Measurements from ENCODE around the gene PBX4.
"Not testable (repeated sequence)": the region's sequence is repeated elsewhere in the genome, so short reads cannot be mapped to it uniquely, and the experiment has no call there.

PBX4 gene

DNA sequence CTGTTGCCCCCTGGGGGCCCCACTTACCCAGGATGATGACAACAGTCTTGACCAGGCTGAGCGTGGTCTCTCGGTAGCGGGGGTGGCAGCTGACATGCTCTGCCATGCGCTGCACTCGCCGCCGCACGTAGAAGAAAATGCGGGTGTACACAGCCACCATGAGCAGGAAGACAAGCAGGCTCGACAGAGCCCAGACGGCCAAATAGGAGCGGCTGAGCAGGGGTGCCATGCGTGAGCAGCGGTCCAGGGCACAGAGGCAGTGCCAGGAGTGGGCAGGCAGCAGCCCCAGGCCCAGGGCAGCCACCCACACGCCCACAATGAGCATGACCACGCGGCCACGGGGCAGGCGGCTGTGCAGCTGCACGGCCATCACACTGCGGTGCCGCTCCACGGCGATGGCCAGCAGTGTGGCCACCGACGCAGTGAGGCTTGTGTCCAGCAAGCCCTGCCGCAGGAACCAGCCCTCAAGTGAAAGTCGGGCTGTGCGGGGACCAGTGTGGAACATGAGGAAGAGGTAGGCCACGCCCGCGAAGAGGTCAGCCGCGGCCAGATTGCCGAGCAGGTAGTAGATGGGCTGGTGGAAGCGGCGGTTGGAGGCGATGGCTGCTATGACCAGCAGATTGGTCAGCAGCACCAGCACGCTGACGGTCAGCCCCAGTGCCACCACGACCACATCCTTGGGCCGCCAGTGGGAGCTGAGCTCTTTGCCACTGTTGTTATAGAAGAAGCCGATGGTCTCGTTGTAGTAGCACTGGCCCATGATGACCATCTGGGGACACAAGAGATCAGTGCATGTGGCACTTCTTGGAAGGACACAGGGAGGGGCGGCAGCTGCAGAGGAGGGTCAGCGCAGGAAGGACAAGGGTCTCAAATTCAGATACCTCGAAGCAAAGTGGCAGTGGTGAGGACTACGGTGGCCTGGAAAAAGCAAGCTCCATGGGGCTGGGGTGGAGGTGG lies 8.3 kb upstream of the PBX4 start:
- no peak overlapping the region; the same call in 1 of the 2 replicates for H3K4me3 ChIP-seq (ENCODE audit: low read length)
- TF ChIP-seq ZNF274 (IDR thresholded peaks at IDR 0.05; ENCODE audit: low read depth, low read length) = no peak

DNA sequence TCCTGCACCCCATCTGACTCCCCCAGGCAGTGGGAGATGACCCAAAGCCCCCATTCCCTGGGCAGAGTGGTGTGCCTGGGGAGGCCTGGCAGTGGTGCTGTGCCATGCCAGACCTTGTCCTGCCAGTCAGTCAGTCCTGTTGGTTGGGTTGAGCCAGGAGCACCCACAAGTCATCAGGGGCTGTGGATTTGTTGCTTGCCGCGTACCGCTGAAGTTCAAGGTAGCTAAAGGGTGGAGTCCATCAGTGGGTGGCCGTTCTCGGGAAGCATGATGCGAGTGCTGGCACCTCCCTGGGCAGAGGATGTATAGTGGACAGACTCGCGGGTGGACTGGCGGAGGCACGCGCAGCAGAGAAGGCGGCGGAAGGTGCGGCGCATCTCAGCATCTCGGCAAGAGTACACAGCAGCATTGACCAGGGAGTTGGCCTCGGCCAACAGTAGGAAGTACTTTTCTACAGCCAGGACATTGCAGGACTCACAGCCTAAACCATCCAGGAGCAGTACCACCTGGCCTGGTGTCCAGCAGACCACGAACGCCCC lies 5.6 kb upstream of the PBX4 start:
- H3K4me3 ChIP-seq (ENCODE audit: low read length) = no peak overlapping the region
- TF ChIP-seq ZNF274 (IDR thresholded peaks at IDR 0.05; ENCODE audit: low read depth, low read length) = no peak

DNA sequence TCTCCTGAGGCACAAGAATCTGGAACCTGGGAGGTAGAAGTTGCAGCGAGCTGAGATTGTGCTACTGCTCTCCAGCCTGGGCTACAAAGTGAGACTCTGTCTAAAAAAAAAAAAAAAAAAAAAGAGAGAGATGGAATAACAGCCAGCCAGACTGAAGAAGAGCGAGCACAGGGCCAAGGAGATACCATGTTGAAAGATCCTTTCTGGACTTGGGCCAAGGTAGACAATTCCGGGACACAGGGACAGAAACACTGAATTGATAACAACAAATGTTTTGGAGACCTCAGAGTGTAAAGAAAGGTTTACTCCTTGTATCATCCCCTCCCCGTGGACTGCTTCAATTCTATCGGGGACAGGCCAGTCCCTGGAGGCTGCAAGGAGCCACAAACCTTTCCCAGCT lies 4.9 kb upstream of the PBX4 start:
- TF ChIP-seq ZNF274 (IDR thresholded peaks at IDR 0.05; ENCODE audit: low read depth, low read length) = no peak
- H3K4me3 ChIP-seq (ENCODE audit: low read length) = no peak overlapping the region

DNA sequence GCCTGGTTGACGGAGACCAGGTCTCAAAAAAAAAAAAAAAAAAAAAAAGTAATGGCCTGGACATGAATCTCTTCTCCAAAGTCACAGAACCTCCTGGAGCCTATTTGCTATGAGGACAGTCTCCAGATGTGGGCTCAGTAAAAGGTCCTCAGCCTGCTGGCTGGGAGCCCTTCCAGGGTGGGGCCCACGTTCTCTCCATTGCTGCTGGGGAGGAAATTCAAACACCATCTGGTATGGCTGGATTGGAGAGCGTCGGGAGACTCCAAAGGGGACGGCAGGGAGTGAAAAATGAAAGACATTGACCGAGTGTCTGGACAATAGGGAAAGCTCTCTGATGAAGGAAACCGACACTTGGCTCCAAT lies 1.3 kb upstream of the PBX4 start:
- TF ChIP-seq ZNF274 (IDR thresholded peaks at IDR 0.05; ENCODE audit: low read depth, low read length) = no peak

DNA sequence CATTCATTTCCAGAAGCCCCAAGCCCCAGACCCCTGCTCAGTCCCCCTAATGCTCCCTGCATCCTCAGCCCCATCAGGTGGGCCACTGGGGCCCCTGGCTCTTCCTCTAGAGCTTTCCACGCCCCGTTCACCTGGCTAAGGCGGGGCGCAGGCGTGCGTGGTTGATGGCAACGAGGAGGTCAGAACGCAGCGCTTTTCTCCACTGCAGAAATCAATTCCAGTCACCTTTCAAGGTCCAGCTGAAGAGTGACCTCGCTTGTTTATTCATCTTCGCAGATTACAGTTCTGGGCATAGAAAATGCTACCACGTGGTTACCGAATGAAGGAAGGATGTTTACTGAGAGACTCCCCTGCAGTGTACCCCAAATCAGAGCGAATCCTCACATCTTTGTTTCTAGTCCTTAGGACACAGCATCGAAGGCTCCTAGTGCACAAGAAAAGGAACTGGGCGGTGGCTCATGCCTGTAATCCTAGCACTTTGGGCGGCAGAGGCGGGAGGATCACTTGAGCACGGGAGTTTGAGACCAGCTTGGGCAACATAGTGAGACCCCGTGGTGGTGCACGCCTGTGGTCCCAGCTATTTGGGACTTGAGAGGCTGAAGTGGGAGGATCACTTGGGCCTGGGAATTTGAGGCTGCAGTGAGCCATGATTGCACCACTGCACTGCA lies 828 bp upstream of the PBX4 start:
- TF ChIP-seq ZNF274 (IDR thresholded peaks at IDR 0.05; ENCODE audit: low read depth, low read length) = no peak

More for the DNA sequence above, 1.3 kb upstream of the PBX4 start:
- H3K4me3 ChIP-seq (ENCODE audit: low read length) = no peak overlapping the region

DNA sequence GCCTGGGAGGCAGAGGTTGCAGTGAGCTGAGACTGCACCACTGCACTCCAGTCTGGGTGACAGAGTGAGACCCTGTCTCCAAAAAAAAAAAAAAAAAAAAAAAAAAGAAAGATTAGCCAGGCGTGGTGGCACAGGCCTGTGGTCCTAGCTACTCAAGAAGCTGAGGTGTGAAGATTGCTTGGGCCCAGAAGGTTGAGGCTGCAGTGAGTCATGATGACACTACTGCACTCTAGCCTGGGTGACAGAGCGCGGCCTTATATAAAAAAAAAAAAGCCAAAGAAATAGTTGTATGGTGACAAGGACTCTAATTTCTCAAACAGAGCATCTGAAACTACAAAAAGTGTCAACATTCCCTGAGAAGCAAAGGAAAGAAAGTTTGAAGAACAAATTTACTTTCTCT lies 3.4 kb downstream of the PBX4 start:
- no peak for TF ChIP-seq ZNF274 (IDR thresholded peaks at IDR 0.05; ENCODE audit: low read depth, low read length)

More for the DNA sequence above, 828 bp upstream of the PBX4 start:
- no peak overlapping the region for H3K4me3 ChIP-seq (ENCODE audit: low read length)

DNA sequence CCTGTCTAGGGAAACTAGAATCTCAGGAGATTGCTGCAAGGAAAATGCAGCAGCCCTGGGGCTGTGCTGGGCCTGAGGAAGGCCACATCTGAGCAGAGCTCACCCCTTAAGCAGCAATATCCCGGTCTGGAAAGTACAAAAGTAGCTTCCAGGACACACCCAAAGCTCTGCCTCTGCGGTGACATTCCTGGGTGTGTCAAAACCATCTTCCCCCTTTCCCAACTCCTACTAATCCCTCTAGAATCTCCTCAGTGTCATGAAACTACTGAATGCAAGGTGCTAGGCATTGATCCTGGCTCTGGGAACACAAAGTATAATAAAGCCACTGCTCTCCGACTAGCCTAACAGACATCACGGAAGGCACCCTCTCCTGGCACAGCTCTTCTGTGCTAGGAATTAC lies 5.0 kb downstream of the PBX4 start:
- TF ChIP-seq ZNF274 (IDR thresholded peaks at IDR 0.05; ENCODE audit: low read depth, low read length) = no peak
- H3K4me3 ChIP-seq (ENCODE audit: low read length) = no peak overlapping the region

More for the DNA sequence above, 3.4 kb downstream of the PBX4 start:
- H3K4me3 ChIP-seq (ENCODE audit: low read length) = no peak overlapping the region

DNA sequence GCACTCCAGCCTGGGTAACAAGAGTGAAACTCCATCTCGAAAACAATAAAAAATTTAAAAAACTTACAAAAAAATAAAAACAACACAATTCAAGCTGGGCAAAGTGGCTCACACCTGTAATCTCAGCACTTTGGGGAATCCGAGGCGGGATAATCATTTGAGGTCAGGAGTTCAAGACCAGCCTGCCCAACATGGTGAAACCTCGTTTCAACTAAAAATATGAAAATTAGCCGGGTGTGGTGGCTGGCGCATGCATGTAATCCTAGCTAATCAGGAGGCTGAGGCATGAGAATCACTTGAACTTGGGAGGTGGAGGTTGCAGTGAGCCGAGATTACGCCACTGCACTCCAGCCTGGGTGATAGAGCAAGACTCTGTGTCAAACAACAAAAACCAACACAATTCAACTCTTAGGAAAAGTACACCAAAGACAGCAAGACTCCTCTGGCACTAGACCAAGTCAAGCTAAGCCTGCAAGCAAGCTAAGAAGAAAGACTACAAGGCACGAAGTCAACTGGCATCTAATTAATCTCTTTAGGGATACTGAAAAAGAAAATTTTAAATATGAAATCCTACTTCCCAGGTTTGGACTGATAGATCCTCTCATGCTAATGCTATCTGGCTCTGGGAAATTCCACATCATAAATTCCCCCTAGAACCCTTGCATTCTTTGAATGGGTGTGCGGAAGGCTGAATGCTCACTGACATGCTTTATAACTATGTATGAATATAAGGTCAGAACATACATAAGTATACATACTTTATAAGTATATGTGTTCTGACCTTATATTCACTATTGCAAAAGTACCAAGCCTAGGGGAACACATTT lies 7.9 kb downstream of the PBX4 start:
- no peak for TF ChIP-seq ZNF274 (IDR thresholded peaks at IDR 0.05; ENCODE audit: low read depth, low read length)
- no peak overlapping the region for H3K4me3 ChIP-seq (ENCODE audit: low read length)

DNA sequence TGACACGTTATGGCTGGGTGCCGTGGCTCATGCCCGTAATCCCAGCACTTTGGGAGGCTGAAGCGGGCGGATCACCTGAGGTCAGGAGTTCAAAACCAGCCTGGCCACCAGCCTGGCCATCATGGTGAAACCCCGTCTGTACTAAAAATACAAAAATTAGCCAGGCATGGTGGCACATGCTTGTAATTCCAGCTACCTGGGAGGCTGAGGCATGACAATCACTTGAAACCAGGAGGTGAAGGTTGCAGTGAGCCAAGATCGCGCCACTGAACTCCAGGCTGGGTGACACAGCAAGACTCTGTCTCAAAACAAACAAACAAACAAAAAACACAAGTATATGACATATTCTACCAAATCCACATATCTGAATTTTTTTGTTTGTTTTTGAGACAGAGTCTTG lies 11.8 kb downstream of the PBX4 start:
- not testable (repeated sequence) for H3K4me3 ChIP-seq (ENCODE audit: low read length)

DNA sequence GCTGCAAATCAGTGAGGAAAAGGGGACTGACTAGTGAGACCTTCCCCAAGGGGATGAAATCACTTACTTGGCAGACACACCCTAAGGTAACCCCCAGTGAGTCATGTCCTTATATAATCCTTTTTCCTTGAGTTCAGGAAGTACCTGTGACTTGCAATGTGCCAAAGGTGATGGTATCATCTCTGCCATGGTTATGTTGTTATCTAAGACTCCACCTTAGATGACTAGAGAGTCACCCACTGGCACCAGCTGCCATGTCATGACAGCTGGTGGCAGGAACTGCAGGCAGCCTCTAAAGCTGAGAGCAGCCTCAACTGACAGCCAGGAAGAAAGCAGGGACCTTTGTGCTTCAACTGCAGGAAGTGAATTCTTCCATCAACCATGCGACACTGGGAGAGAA lies 12.5 kb downstream of the PBX4 start:
- H3K4me3 ChIP-seq (ENCODE audit: low read length) = no peak overlapping the region

DNA sequence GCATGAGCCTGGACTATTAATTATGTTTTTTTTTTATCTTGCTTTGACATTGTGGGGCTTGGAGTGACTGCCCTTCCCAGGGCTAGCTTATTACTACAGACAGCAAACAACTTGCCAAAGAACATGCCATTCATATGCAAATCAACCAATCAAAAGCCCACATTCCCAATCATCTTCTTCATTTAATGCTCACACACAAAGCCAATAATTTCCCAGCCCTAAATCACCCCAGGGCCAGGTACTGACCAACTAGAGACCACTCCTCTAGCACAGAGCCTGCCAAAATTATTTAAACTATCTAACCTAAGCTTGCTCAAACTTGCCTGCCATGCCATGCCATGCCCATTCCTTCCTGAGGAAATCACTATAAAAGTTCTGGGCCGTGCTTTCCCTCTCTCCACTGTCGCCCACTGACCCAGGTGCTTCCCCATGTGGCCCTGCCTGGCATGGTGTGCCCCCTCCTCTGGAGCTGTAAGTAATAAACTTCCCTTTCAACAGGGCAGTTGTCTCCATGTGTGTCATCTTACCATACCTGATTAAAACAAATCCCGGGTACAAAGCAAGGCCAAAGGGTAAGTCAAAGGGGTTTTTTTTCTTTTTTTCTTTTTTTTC lies 15.7 kb downstream of the PBX4 start:
- no peak for TF ChIP-seq ZNF274 (IDR thresholded peaks at IDR 0.05; ENCODE audit: low read depth, low read length)
- no peak overlapping the region for H3K4me3 ChIP-seq (ENCODE audit: low read length)

More for the DNA sequence above, 12.5 kb downstream of the PBX4 start:
- TF ChIP-seq ZNF274 (IDR thresholded peaks at IDR 0.05; ENCODE audit: low read depth, low read length) = no peak

DNA sequence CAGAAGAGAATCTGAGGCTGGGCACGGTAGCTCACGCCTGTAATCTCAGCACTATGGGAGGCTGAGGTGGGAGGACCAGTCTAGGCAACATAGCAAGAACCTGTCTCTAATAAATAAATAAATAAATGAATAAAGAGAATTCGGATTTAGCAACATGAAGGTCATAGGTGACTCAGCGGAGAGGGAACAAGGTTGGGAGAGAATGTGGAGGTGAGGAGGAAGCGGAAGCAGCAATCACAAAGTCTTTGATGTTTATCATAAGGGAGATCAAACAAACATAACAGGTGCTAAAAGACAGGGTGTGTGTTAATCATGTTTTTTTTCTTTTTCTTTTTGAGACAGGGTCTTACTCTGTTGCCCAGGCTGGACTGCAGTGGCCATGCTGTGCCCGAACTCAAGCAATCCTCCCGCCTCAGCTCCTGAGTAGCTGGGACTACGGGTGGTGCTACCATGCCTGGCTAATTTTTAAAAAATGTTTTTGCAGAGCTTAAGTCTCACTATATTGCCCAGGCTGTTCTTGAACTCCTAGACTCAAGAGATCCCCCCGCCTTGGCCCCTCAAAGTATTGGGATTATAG lies 16.3 kb downstream of the PBX4 start:
- no peak overlapping the region for H3K4me3 ChIP-seq (ENCODE audit: low read length)
- TF ChIP-seq ZNF274 (IDR thresholded peaks at IDR 0.05; ENCODE audit: low read depth, low read length) = no peak

DNA sequence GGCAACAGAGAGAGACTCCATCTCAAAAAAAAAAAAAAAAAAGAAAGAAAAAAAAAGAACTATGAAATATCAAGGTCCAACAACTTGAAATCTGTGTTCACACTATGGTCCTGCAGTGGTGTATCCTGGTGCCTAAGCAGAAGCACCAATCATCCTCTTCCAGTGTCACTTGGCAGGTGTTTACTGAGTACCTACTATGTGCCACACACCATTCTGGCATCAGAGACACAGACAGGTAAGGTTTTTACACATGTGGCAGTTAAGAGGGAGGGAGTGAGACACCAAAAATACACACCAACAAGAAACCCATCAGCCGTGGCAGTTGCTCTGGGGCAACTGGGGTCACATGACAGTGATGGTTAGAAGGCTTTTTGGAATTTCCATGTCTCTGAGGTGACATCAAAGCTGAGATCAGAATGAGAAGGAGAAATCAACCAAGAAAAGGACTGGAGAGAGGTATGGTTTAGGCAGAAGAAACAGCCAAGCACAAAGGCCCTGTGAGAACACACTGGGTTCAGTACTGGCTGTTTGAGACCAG lies 17.6 kb downstream of the PBX4 start:
- TF ChIP-seq ZNF274 (IDR thresholded peaks at IDR 0.05; ENCODE audit: low read depth, low read length) = no peak
- no peak overlapping the region for H3K4me3 ChIP-seq (ENCODE audit: low read length)

DNA sequence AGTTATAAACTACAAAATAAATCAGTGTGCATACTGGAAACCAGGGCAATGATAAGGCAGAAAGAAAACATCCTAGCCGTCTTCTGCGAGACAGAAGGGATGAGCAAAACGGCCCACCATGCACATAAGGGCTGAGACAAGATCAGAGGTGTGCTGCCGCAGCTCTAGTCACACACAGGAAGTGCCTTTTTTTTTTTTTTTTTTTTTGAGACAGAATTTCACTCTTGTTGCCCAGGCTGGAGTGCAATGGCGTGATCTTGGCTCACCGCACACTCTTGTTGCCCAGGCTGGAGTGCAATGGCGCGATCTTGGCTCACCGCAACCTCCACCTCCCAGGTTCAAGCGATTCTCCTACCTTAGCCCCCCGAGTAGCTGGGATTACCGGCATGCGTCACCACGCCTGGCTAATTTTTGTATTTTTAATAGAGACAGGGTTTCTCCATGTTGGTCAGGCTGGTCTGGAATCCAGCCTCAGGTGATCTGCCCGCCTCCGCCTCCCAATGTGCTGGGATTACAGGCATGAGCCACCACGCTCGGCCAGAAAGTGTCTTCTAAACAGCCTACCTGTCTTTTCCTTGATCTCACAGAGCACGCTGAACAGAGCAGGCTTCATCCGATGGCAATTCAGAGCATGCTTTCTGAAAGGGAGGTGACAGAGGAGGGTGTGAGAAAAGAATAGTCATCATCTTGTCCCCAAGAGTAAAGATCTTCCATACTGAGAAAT lies 19.6 kb downstream of the PBX4 start:
- not testable (repeated sequence) for H3K4me3 ChIP-seq (ENCODE audit: low read length)

All from GM08714 (cell line).